Measurements from ENCODE around the gene PHKG2. TPM values are rescaled to one million over a fixed set of nuclear protein-coding genes. Genes with fewer than 3 reads are reported as not detected.

Gene PHKG2
- total RNA-seq, 4 donors from 2014 or later = 17.8 to 27.5 (median 21.6) TPM

GRCh38 chr16:30731411-30731810 lies 16.8 kb upstream of the PHKG2 start:
- TF ChIP-seq, protein P1, sequence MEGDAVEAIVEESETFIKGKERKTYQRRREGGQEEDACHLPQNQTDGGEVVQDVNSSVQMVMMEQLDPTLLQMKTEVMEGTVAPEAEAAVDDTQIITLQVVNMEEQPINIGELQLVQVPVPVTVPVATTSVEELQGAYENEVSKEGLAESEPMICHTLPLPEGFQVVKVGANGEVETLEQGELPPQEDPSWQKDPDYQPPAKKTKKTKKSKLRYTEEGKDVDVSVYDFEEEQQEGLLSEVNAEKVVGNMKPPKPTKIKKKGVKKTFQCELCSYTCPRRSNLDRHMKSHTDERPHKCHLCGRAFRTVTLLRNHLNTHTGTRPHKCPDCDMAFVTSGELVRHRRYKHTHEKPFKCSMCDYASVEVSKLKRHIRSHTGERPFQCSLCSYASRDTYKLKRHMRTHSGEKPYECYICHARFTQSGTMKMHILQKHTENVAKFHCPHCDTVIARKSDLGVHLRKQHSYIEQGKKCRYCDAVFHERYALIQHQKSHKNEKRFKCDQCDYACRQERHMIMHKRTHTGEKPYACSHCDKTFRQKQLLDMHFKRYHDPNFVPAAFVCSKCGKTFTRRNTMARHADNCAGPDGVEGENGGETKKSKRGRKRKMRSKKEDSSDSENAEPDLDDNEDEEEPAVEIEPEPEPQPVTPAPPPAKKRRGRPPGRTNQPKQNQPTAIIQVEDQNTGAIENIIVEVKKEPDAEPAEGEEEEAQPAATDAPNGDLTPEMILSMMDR (IDR thresholded peaks at IDR 0.05; ENCODE audit: low read depth) = no peak

- TF ChIP-seq, protein P1 (IDR thresholded peaks at IDR 0.05; ENCODE audit: low read depth) = no peak
These were observed 11.0 kb upstream of the PHKG2 start for GRCh38 chr16:30736995-30737793.

- TF ChIP-seq, protein P1 (IDR thresholded peaks at IDR 0.05; ENCODE audit: low read depth) = no peak
These were observed 10.2 kb upstream of the PHKG2 start for GRCh38 chr16:30737794-30738648.

GRCh38 chr16:30738984-30739951 lies 9.0 kb upstream of the PHKG2 start:
- TF ChIP-seq, protein P1 (IDR thresholded peaks at IDR 0.05; ENCODE audit: low read depth) = no peak

DNA sequence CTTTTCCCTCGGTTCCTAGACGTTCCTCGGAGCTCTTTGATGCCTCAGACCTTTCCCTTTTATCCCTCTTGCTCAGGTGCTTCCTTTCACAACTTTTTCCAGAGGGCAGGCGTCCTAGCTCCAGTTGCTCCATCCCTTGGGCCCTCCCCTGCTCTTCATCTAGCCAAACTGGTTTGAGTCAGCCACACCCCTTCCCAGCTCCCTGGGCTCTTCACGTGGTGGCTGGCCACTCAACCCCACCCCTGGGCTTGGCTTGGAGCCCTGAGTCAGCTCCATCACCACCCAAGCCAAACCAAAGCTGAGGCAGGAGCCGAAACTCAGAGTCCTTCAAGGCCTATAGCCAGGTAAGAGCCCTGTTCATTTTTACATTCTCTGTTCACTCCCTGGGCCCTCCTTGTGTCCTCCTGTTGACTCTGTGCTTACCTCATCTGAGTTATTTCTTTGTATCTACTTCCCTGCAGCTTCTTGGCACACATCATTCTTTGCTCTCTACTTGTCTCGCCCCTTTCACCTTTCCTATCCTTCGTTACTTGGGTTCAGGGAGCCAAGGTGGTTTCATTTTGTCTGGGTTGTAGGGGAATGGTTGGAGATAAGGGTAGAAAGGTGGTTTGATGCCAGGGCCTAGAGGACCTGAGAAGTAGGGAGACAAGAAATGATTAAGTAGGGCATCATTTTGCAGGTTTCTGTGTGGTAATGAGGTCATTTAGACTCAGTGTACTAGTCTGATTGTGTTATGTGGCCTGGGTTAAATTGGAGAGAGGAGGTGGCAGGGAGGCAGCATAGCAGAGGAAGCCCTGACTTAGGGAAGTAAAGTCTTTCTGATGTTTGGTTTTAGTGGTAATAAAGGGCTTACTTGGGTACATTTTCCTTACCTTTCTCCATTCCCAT lies 7.6 kb upstream of the PHKG2 start:
- TF ChIP-seq, protein P1 (IDR thresholded peaks at IDR 0.05; ENCODE audit: low read depth) = no peak

DNA sequence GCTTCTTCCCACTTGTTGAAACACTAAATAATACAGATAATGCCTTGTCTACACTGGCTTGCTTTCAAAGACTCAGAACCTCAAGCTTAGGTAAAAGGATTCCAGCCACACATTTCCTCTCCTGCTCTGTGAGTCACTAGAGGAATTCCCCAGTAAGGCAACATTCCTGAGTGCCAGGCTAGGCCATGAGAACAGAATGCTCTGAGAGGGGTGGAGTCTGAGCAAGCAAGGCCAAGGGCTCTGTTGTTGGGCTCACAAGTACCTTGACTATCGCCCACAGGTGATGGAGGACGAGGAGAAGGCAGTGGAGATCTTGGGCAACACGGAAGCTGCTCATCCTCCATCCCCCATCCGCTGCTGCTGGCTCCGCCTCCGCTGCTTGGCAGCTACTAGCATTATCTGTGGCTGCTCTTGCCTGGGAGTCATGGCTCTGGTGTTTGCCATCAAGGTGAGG lies 6.7 kb upstream of the PHKG2 start:
- TF ChIP-seq, protein P1 (IDR thresholded peaks at IDR 0.05; ENCODE audit: low read depth) = no peak

Data from subcutaneous adipose tissue (tissue), 4 donors.